ENCODE results near the gene RAB1A.

GRCh38 chr2:65071499-65072180 is 58.3 kb downstream of the RAB1A start:
- no peak for TF ChIP-seq CTCF (conservative IDR thresholded peaks at IDR 0.05)
- no peak for TF ChIP-seq EZH2 (IDR thresholded peaks at IDR 0.05; ENCODE audit: low read depth)
